Smooth muscle cell of the umbilical artery (primary cell): ENCODE measurements around the gene ESF1. TPM values are rescaled to one million over a fixed set of nuclear protein-coding genes. Genes with fewer than 3 reads are reported as not detected.

Source experiments
- total RNA-seq: library from RNA; depleted of rRNA; stranded (reverse); fragments of >200 nt; gene quantifications from 2 replicates; pipeline ENCODE4 v1.2.3, GENCODE V29; 2014

Gene ESF1
- total RNA-seq: 14.0 and 20.7 TPM in 2 replicates

DNA sequence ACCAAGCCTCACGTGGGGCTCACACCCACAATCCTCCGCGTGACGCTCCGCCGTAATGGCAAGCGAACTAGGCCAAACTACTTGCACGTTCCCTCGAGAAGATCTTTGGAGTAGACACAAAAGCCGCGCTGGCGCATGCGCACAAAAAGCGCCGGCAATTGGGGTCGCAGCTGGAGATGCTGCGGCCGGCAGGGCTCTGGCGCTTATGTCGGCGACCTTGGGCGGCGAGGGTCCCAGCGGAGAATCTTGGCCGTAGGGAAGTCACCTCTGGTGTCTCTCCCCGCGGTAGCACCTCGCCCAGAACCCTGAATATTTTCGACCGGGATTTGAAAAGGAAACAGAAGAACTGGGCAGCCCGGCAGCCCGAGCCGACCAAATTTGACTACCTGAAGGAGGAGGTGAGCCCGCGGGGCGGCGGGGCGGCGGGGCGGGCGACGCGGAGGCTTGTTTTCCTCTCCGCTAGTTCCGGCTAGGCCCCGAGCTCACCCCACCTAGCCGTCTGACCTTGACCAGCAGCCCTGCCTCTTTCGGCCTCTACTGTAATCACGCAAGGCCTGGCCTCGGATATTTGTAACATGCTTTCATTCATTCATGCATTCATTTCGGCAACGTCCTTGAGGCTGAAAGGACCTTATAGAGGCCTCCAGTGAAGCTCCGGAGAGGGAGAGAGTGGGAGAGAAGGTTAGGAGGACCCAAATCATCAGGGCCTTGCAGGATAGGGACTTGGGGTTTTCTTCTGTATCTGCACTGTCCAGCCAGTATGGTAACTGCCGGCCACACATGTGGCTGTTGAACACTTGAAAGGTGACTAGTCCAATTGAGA is at the start of gene ESF1, which contains the start of gene NDUFAF5:
Gene ESF1, minus strand, starts transcription at position 27 of the 823 bp plus-strand sequence. CDS start 1,779 bp downstream, outside the sequence.
Gene NDUFAF5, plus strand, starts transcription at position 136 of the 823 bp plus-strand sequence. Its CDS starts 41 bp downstream, at position 177.

Other genes with a start within 250 kb of the ESF1 start
- 9.1 and 9.2 TPM in 2 replicates for gene TASP1, start 146.0 kb downstream of the ESF1 start, total RNA-seq
- gene NDUFAF5, start 109 bp upstream of the ESF1 start, total RNA-seq: 12.2 and 12.5 TPM in 2 replicates
- 0.89 TPM in 1 of 2 replicates, not detected in the other for gene SEL1L2, start 205.7 kb upstream of the ESF1 start, total RNA-seq
- 1.8 and 2.6 TPM in 2 replicates for gene MACROD2, start 210.6 kb upstream of the ESF1 start, total RNA-seq